K562 (cell line): ENCODE data around the gene ATP10B. TPM values are rescaled to one million over a fixed set of nuclear protein-coding genes. Genes with fewer than 3 reads are reported as not detected.

Source experiments
- ATAC-seq: fragments of 200-7000 bp; cut with Tn5 transposase; 3 replicates; pipeline ENCODE4 v1.9.1; 2020; ENCODE audit warnings: moderate library complexity
- BruUV-seq: library from RNA; stranded (reverse); fragments of 400-500 nt; replicated peaks from 2 replicates; lab custom pipeline; 2021; lab: Mats Ljungman, UMichigan
- CTCF ChIA-PET: fragments of 300-600 bp; formaldehyde crosslinking; extraction: SDS; loops from one replicate; lab custom pipeline; 2021; ENCODE audit warnings: low intra/inter-chr PET ratio; lab: Yijun Ruan, JAX
- POLR2A ChIA-PET: fragments of 300-600, 350-650 bp; sonication (Branson Sonifier 250); formaldehyde crosslinking; extraction: SDS; loops from one replicate; lab custom pipeline; 2021; ENCODE audit warnings: antibody characterized with exemption, inconsistent platforms; lab: Yijun Ruan, JAX
- DNase-seq, 4 experiments: peaks; one replicate each; pipeline versions ENCODE4 v3.0.0 to v3.0.0-alpha.2; 2011 to 2018; ENCODE audit warnings: low spot score in 3 of 4, mixed read lengths in 3 of 4; ENCODE audit errors: extremely low read depth in 1 of 4
- FAIRE-seq: peaks from 2 replicates; lab custom pipeline; 2011; peaks lifted over from hg19 to GRCh38; lab: Jason Lieb, UNC
- H2AFZ ChIP-seq: 2 replicates; pipeline ENCODE4 v1.6.0; 2011; ENCODE audit warnings: low read depth, low read length, control low read depth, inconsistent platforms
- H3K27ac ChIP-seq: fragments of 200-600 bp; 3 replicates; pipeline ENCODE4 v1.8.0; 2011; ENCODE audit warnings: low read depth, mild to moderate bottlenecking, control low read depth, inconsistent platforms, low read length, moderate library complexity, mixed read lengths; ENCODE audit errors: extremely low read depth
- H3K27me3 ChIP-seq, 2 experiments: fragments of 300-600 bp in 1 of 2; 2 replicates in 1 of 2; 3 replicates in 1 of 2; pipeline versions ENCODE4 v1.6.0 to v1.8.0; 2011; ENCODE audit warnings: inconsistent platforms in 2 of 2, low read length in 2 of 2, mild to moderate bottlenecking in 1 of 2, mixed read lengths in 1 of 2, moderate library complexity in 1 of 2; ENCODE audit not compliant: control insufficient read depth in 2 of 2, insufficient read depth in 2 of 2
- H3K36me3 ChIP-seq: fragments of 300-600 bp; 3 replicates; pipeline ENCODE4 v1.8.0; 2011; ENCODE audit warnings: mild to moderate bottlenecking, low read length, inconsistent platforms; ENCODE audit not compliant: control insufficient read depth, insufficient read depth
- H3K4me1 ChIP-seq, 2 experiments: fragments of 200-600 bp in 1 of 2; replicated peaks in 1 of 2; 2 replicates in 1 of 2; 3 replicates in 1 of 2; pipeline versions ENCODE4 v1.5.1 to v1.8.0; 2011; ENCODE audit warnings: inconsistent platforms in 2 of 2, low read length in 2 of 2, mild to moderate bottlenecking in 1 of 2, mixed read lengths in 1 of 2, moderate library complexity in 1 of 2; ENCODE audit not compliant: control insufficient read depth in 2 of 2, insufficient read depth in 2 of 2
- H3K4me2 ChIP-seq: 2 replicates; pipeline ENCODE4 v1.6.1; 2011; ENCODE audit warnings: low read length, control low read depth, inconsistent platforms, mixed read lengths; ENCODE audit not compliant: insufficient read depth
- H3K4me3 ChIP-seq: fragments of 200-600 bp; sonication (generic), shearing (Covaris generic); 2 replicates; pipeline ENCODE4 v1.5.1; 2016; ENCODE audit warnings: control low read depth, inconsistent platforms
- H3K79me2 ChIP-seq: fragments of 200-600 bp; 3 replicates; pipeline ENCODE4 v1.8.0; 2011; ENCODE audit warnings: low read length, inconsistent platforms; ENCODE audit not compliant: control insufficient read depth, insufficient read depth
- H3K9ac ChIP-seq, 2 experiments: 2 replicates each; pipeline versions ENCODE4 v1.6.0 to v1.6.1; 2011; ENCODE audit warnings: low read depth in 2 of 2, low read length in 2 of 2, control low read depth in 1 of 2, inconsistent platforms in 1 of 2, mild to moderate bottlenecking in 1 of 2, mixed read lengths in 1 of 2; ENCODE audit not compliant: insufficient read depth in 1 of 2
- H3K9me1 ChIP-seq: one replicate; pipeline ENCODE4 v1.6.0; 2011; ENCODE audit warnings: inconsistent platforms, mild to moderate bottlenecking, low read length, moderate library complexity; ENCODE audit not compliant: control insufficient read depth, insufficient read depth
- H3K9me3 ChIP-seq: replicated peaks from 2 replicates; pipeline ENCODE4 v1.5.1; 2011; ENCODE audit warnings: low read depth, low read length, inconsistent platforms; ENCODE audit not compliant: control insufficient read depth, insufficient read depth
- H4K20me1 ChIP-seq: replicated peaks from 2 replicates; pipeline ENCODE4 v1.6.1; 2011; ENCODE audit warnings: low read length, inconsistent platforms, mixed read lengths; ENCODE audit not compliant: control insufficient read depth, insufficient read depth
- BRCA1 ChIP-seq, 2 experiments: fragments of 450-650 bp in 1 of 2; sonication (generic) in 1 of 2; formaldehyde crosslinking in 1 of 2; IDR thresholded peaks; 2 replicates each; pipeline versions ENCODE4 v1.5.0 to v1.6.1; 2017 to 2020; ENCODE audit warnings: mild to moderate bottlenecking in 1 of 2, missing genetic modification reagents in 1 of 2
- ESRRA ChIP-seq: fragments of 450-650 bp; IDR thresholded peaks from 2 replicates; pipeline ENCODE4 v1.6.1; 2014; ENCODE audit warnings: low read depth, mild to moderate bottlenecking, moderate library complexity, borderline replicate concordance
- FOSL1 ChIP-seq: fragments of 200-800 bp; sonication (Bioruptor generic); conservative IDR thresholded peaks from 2 replicates; pipeline ENCODE4 v1.6.1; 2016; ENCODE audit warnings: missing genetic modification characterization, missing compliant biosample characterization
- FOXM1 ChIP-seq, 2 experiments: fragments of 450-650 bp in 1 of 2; sonication (generic) in 1 of 2; formaldehyde crosslinking in 1 of 2; IDR thresholded peaks; 2 replicates each; pipeline versions ENCODE4 v1.6.1 to v1.9.0; 2017 to 2022; ENCODE audit warnings: low read depth in 2 of 2, mild to moderate bottlenecking in 2 of 2, missing genetic modification reagents in 1 of 2, moderate library complexity in 1 of 2
- MEIS2 ChIP-seq: fragments of 450-650 bp; IDR thresholded peaks from 2 replicates; pipeline ENCODE4 v1.6.1; 2014; ENCODE audit warnings: mild to moderate bottlenecking; ENCODE audit not compliant: partially characterized antibody
- NCOA4 ChIP-seq: fragments of 450-650 bp; IDR thresholded peaks from 2 replicates; pipeline ENCODE4 v1.6.1; 2018; ENCODE audit warnings: mild to moderate bottlenecking; ENCODE audit not compliant: partially characterized antibody
- PRMT5 ChIP-seq: sonication (generic); formaldehyde crosslinking; IDR thresholded peaks from 2 replicates; pipeline ENCODE4 v1.5.0; 2020; ENCODE audit warnings: missing genetic modification reagents
- PRPF4 ChIP-seq: fragments of 200-400 bp; formaldehyde crosslinking; IDR thresholded peaks from one replicate; pipeline ENCODE4 v1.6.1; 2017; ENCODE audit warnings: low read length, low read depth, mild to moderate bottlenecking; ENCODE audit not compliant: insufficient read depth, poor library complexity, severe bottlenecking
- RBM39 ChIP-seq: fragments of 200-400 bp; formaldehyde crosslinking; optimal IDR thresholded peaks from 2 replicates; pipeline ENCODE3; 2018; ENCODE audit warnings: low read depth, low read length
- RFX5 ChIP-seq: IDR thresholded peaks from 2 replicates; pipeline ENCODE4 v1.6.1; 2011; ENCODE audit warnings: low read depth, mild to moderate bottlenecking, improper control_type of control experiment, low read length
- TAF7 ChIP-seq: fragments of 450-650 bp; IDR thresholded peaks from 2 replicates; pipeline ENCODE4 v1.6.1; 2016; ENCODE audit warnings: missing genetic modification characterization, missing compliant biosample characterization
- ZFP30 ChIP-seq: fragments of 250-450 bp; sonication (Bioruptor Pico); IDR thresholded peaks from 2 replicates; pipeline ENCODE4 v1.8.0; 2022; ENCODE audit warnings: moderate library complexity, mild to moderate bottlenecking, inconsistent platforms, borderline replicate concordance
- ZNF282 ChIP-seq: sonication (generic); formaldehyde crosslinking; IDR thresholded peaks from 2 replicates; pipeline ENCODE4 v1.8.1; 2023; ENCODE audit warnings: missing genetic modification reagents
- ZNF76 ChIP-seq: fragments of 250-450 bp; sonication (Bioruptor Pico); IDR thresholded peaks from 2 replicates; pipeline ENCODE4 v1.4.0; 2020; ENCODE audit warnings: mild to moderate bottlenecking, moderate library complexity, borderline replicate concordance
- WGBS: fragments of 100-300 bp; shearing (Covaris generic); methylation state at CpG from one replicate; pipeline ENCODE4 v1.1.6; 2016; ENCODE audit warnings: low coverage, mixed read lengths; ENCODE audit not compliant: insufficient coverage; ENCODE audit errors: missing lambda C conversion rate; 5-methylcytosine and 5-hydroxymethylcytosine counted together
- in situ Hi-C: fragments of 300-500 bp; cut with MboI; formaldehyde crosslinking; loops from 4 replicates; pipeline ENCODE4 v1.15.0; 2018; ENCODE audit warnings: inconsistent platforms, mixed read lengths
- intact Hi-C: fragments of 100-400 bp; cut with micrococcal nuclease; formaldehyde crosslinking; loops from 2 replicates; pipeline ENCODE4 v1.14.2; 2022
- polyA plus RNA-seq, 8 experiments: library from polyadenylated mRNA; depleted of rRNA in 4 of 8; stranded (reverse) in 5 of 8; unstranded in 3 of 8; fragments of >200 nt; fragmentation: Nextera tagmentation in 2 of 8; fragmentation: Illumina TruSeq in 1 of 8; extraction: Ambion mirVana in 2 of 8; extraction: Trizol in 1 of 8; gene quantifications; 2 replicates each; pipeline versions ENCODE4 v1.2.1 to v1.2.3, GENCODE V29; 2011 to 2014; ENCODE audit warnings: inconsistent platforms in 1 of 8, missing spikeins in 1 of 8
- total RNA-seq, 7 experiments: library from RNA; depleted of rRNA in 6 of 7; stranded (reverse); fragments of >200 nt in 6 of 7; fragmentation: Illumina TruSeq in 2 of 7; extraction: Trizol in 2 of 7; gene quantifications; 2 replicates each; pipeline versions ENCODE4 v1.2.1 to v1.2.3, GENCODE V29; 2011 to 2021; ENCODE audit warnings: low replicate concordance in 1 of 7

ATP10B gene
- total and polyA plus RNA-seq, 9 of the 15 experiments (the other 6 are each of a cell fraction or from before 2014, with no cell fraction given): 0.04 TPM; not detected in 8

- no peak overlapping the region for H3K4me2 ChIP-seq
- in situ Hi-C loops: no loop called here
- 0% methylated on average over 9 of the region's 9 CpGs for WGBS
- no peaks in the 10 kb centered on the region for H3K4me1 ChIP-seq
- ChIA-PET CTCF (no interaction called here), POLR2A (no interaction called here)
- no peaks in the 10 kb centered on the region for H3K9me3 ChIP-seq
- ATAC-seq (no peak), FAIRE-seq (no peak), DNase-seq (no peak)
- no peaks in the 10 kb centered on the region for H4K20me1 ChIP-seq
- no peak for TF ChIP-seq PRMT5 (CRISPR knock-in tag)
- TF ChIP-seq FOXM1 (IDR thresholded peaks at IDR 0.05; ENCODE audit: low read depth): no peak
- no peak for TF ChIP-seq FOXM1 (CRISPR knock-in tag; IDR thresholded peaks at IDR 0.05; ENCODE audit: low read depth)
- TF ChIP-seq RBM39: no peak
- TF ChIP-seq NCOA4: no peak
- no peak for TF ChIP-seq MEIS2
- TF ChIP-seq PRPF4: no peak
- TF ChIP-seq ESRRA: no peak
- no peak for TF ChIP-seq ZNF282 (CRISPR knock-in tag)
- TF ChIP-seq BRCA1 (IDR thresholded peaks at IDR 0.05): no peak
- TF ChIP-seq BRCA1 (CRISPR knock-in tag; IDR thresholded peaks at IDR 0.05): no peak
- no peak for TF ChIP-seq RFX5
- no peak for TF ChIP-seq TAF7 (tag)
- no peak for TF ChIP-seq ZNF76 (CRISPR knock-in tag)
- no peak for TF ChIP-seq FOSL1 (tag)
- no peak for TF ChIP-seq ZFP30
- no peak overlapping the region for H3K27ac ChIP-seq
- intact Hi-C loops: no loop called here
- no peaks in the 10 kb centered on the region for H3K79me2 ChIP-seq
- H3K36me3 ChIP-seq: no peaks in the 10 kb centered on the region
- H3K9me1 ChIP-seq: no peaks in the 10 kb centered on the region
- no peak overlapping the region for H2AFZ ChIP-seq
- no TSS peak for BruUV-seq
- no peaks in the 10 kb centered on the region for H3K27me3 ChIP-seq
- H3K9ac ChIP-seq: no peak overlapping the region
- H3K4me3 ChIP-seq: no peak overlapping the region
These were observed 231.6 kb downstream of the ATP10B start for GRCh38 chr5:160620401-160620800.
